A673 (cell line): ENCODE data around the gene ENPP5.

Experiments used
- CTCF ChIP-seq: fragments of 300-800, 200-600 bp; sonication (generic); conservative IDR thresholded peaks from 2 replicates; pipeline ENCODE4 v1.5.1; 2017; ENCODE audit warnings: low read depth, mild to moderate bottlenecking, antibody characterized with exemption, low read length, moderate library complexity, mixed read lengths
- EZH2 ChIP-seq: fragments of 200-600 bp; sonication (generic); IDR thresholded peaks from 2 replicates; pipeline ENCODE4 v1.6.1; 2017; ENCODE audit warnings: borderline replicate concordance, low read depth, mild to moderate bottlenecking, mixed read lengths, antibody characterized with exemption, low read length; ENCODE audit not compliant: poor library complexity, severe bottlenecking

GRCh38 chr6:46160102-46160501 lies 10.7 kb downstream of the ENPP5 start:
- no peak for TF ChIP-seq CTCF
- TF ChIP-seq EZH2: no peak
